Heart left ventricle (tissue), 16 donors: ENCODE data around the gene ZNF394. TPM values are rescaled to one million over a fixed set of nuclear protein-coding genes. Genes with fewer than 3 reads are reported as not detected.

Experiments used
- ATAC-seq, 4 donors: fragments of 200-7000 bp; cut with Tn5 transposase; one replicate each; pipeline ENCODE4 v1.9.1; 2020 to 2022; ENCODE audit warnings: moderate library complexity in 4 of 4, mild to moderate bottlenecking in 3 of 4, moderate number of reproducible peaks in 1 of 4
- DNase-seq, 5 donors: peaks; one replicate each; pipeline ENCODE4 v3.0.0-alpha.2; 2020
- H3K27ac ChIP-seq, 12 donors: fragments of 200-600 bp; sonication (generic) in 4 of 12; one replicate each; pipeline versions ENCODE4 v1.5.0 to v1.8.0; 2016 to 2022; ENCODE audit warnings: mild to moderate bottlenecking in 2 of 12
- H3K27me3 ChIP-seq, 9 donors: fragments of 200-600 bp; sonication (generic) in 2 of 9; one replicate each; pipeline versions ENCODE4 v1.5.1 to v1.8.0; 2016 to 2022; ENCODE audit warnings: mild to moderate bottlenecking in 3 of 9
- H3K36me3 ChIP-seq, 9 donors: fragments of 200-600 bp; sonication (generic) in 2 of 9; one replicate each; pipeline versions ENCODE4 v1.5.0 to v1.8.0; 2018 to 2022; ENCODE audit warnings: mild to moderate bottlenecking in 2 of 9
- H3K4me1 ChIP-seq, 12 donors: fragments of 200-600 bp; sonication (generic) in 4 of 12; one replicate each; pipeline versions ENCODE4 v1.5.0 to v1.8.0; 2016 to 2022; ENCODE audit warnings: mild to moderate bottlenecking in 3 of 12
- H3K4me3 ChIP-seq, 12 donors: fragments of 200-600 bp; sonication (generic) in 4 of 12; one replicate each; pipeline versions ENCODE4 v1.5.0 to v1.8.0; 2017 to 2022; ENCODE audit warnings: mild to moderate bottlenecking in 9 of 12, moderate library complexity in 4 of 12
- H3K9me3 ChIP-seq, 12 donors: fragments of 200-600 bp; sonication (generic) in 4 of 12; one replicate each; pipeline versions ENCODE4 v1.5.0 to v1.8.0; 2016 to 2022; ENCODE audit warnings: mild to moderate bottlenecking in 1 of 12
- CTCF ChIP-seq, 12 donors: fragments of 200-600 bp; sonication (generic) in 4 of 12; IDR thresholded peaks; one replicate each; pipeline versions ENCODE4 v1.5.0 to v1.8.0; 2018 to 2022; ENCODE audit warnings: antibody characterized with exemption in 12 of 12, mild to moderate bottlenecking in 5 of 12
- POLR2A ChIP-seq, 2 donors: fragments of 450-650 bp; IDR thresholded peaks; one replicate each; pipeline ENCODE4 v1.6.1; 2017; ENCODE audit warnings: antibody characterized with exemption in 2 of 2, mild to moderate bottlenecking in 2 of 2, moderate library complexity in 2 of 2
- WGBS, 4 donors: extraction: QIAGEN DNeasy Blood & Tissue Kit in 2 of 4; methylation state at CpG; one replicate each; pipeline versions ENCODE4 v1.1.5 to v1.1.7; 2013 to 2018; 5-methylcytosine and 5-hydroxymethylcytosine counted together
- intact Hi-C, 10 donors: fragments of 100-400 bp; cut with DNase I; formaldehyde crosslinking; loops; one replicate each; pipeline versions ENCODE4 v1.11.1 to v1.14.2; 2022
- polyA plus RNA-seq, 2 donors: library from polyadenylated mRNA; stranded (reverse); fragments of 200-250 nt; gene quantifications; one replicate each; pipeline ENCODE4 v1.2.3, GENCODE V29; 2013
- total RNA-seq, 9 donors: library from RNA; depleted of rRNA in 2 of 9; stranded (reverse); fragments of >200 nt in 2 of 9; fragmentation: NEBNext Ultra II Directional in 3 of 9; extraction: Animal tissue kit (Norgen Biotek cat#: 25700) in 3 of 9; gene quantifications; one replicate each; pipeline versions ENCODE4 v1.1.0 to v1.2.4, GENCODE V29; 2016 to 2023
- donor health status: ischemic (EF 13 %, LVEDD 7.1; RV severe dilation, severe dysfunction).
- donor health status: healthy with polysubstance abuse.
- donor health status: DM: no; HTN: yes; CAD: no.
- donor health status: DM: no; HTN: no; CAD: no.
- donor health status: ischemic (EF 25% LVEDD 6.9; RV normal size, moderate dysfunction).
- donor health status: ischemic (EF 25% LVEDD 5.7; RV mildly dilated, moderate dysfunction).
- donor health status: healthy.
- donor health status: DM: yes; HTN: yes; CAD: no.
- donor health status: ischemic (EF 35%, LVEDD 5.7; RV mildly dilated, moderate dysfunction).
- donor health status: nonischemic (EF 11% LVEDD 7.7; RV severe dilation, severe dysfunction).
- donor health status: DM: yes; HTN: yes; CAD: no.
- donor health status: PGD.
- donor health status: ischemic (EF 29% LVEDD 5.4; RV normal size, mild dysfunction).
- donor health status: nonischemic (EF 23%, LVEDD 6.1; RV moderate dilation, normal function).

ZNF394 gene
- total and polyA plus RNA-seq, 11 donors, result 12.4 to 23.0 (median 15.2) TPM

- ATAC-seq (no peak), DNase-seq (no peak)
- Histone ChIP-seq H3K27me3 (no peaks in the 10 kb centered on the region), H3K9me3 (no peaks in the 10 kb centered on the region), H3K4me1 (peaks cover 0 to 24% (median 8%) of the 10 kb centered on the region in 12 donors), H3K4me3 (no peak overlapping the region), H3K27ac (no peak overlapping the region), H3K36me3 (peaks cover 0 to 99% (median 92%) of the 10 kb centered on the region in 9 donors)
- TF ChIP-seq POLR2A (IDR thresholded peaks at IDR 0.05) (no peak), CTCF (IDR thresholded peaks at IDR 0.05) (no peak)
- intact Hi-C loops, result no loop called here
- WGBS, 4 donors, result 87 to 96% (median 92%) methylated on average over 9 to 10 of the region's 10 CpGs
Measured at GRCh38 chr7:99448855-99449254, 51.2 kb downstream of the ZNF394 start.

GRCh38 chr7:99447943-99448342 lies 52.1 kb downstream of the ZNF394 start:
- 87 to 90% (median 89%) methylated on average over 7 to 10 of the region's 10 CpGs for WGBS, 4 donors
- H3K27ac ChIP-seq, result no peak overlapping the region
- intact Hi-C loops, result no loop called here
- H3K4me3 ChIP-seq, result no peak overlapping the region
- TF ChIP-seq CTCF (IDR thresholded peaks at IDR 0.05) (peak in 1 of 12 donors; percentile 11), POLR2A (IDR thresholded peaks at IDR 0.05) (no peak)
- ATAC-seq (no peak), DNase-seq (no peak)
- no peaks in the 10 kb centered on the region for H3K9me3 ChIP-seq
- H3K4me1 ChIP-seq, result peaks cover 0 to 18% (median 5%) of the 10 kb centered on the region in 12 donors
- H3K27me3 ChIP-seq, result no peaks in the 10 kb centered on the region
- peaks cover 0 to 99% (median 90%) of the 10 kb centered on the region in 9 donors for H3K36me3 ChIP-seq

GRCh38 chr7:99446096-99446495 lies 54.0 kb downstream of the ZNF394 start:
- Histone ChIP-seq H3K9me3 (no peaks in the 10 kb centered on the region), H3K4me1 (peaks cover 0 to 18% (median 8%) of the 10 kb centered on the region in 12 donors), H3K4me3 (no peak overlapping the region), H3K27me3 (no peaks in the 10 kb centered on the region), H3K36me3 (peaks cover 0 to 86% (median 74%) of the 10 kb centered on the region in 9 donors), H3K27ac (no peak overlapping the region)
- DNase-seq, result no peak
- no peak for TF ChIP-seq POLR2A (IDR thresholded peaks at IDR 0.05)
- no peak for TF ChIP-seq CTCF (IDR thresholded peaks at IDR 0.05)
- intact Hi-C loops, result no loop called here
- 88 to 91% (median 89%) methylated on average over 4 of the region's 4 CpGs for WGBS, 4 donors
- ATAC-seq, result no peak

Other genes starting within 250 kb of the ZNF394 start
- not detected for gene MYH16, start 227.4 kb downstream of the ZNF394 start, total RNA-seq
- not detected for gene MYH16, start 227.4 kb downstream of the ZNF394 start, polyA plus RNA-seq
- 100 to 1,000 TPM in 8 of 9 donors, 10 to 100 TPM in 1; 97.1 to 177 (median 146) TPM for gene ARPC1A, start 174.4 kb downstream of the ZNF394 start, total RNA-seq
- gene ARPC1A, start 174.4 kb downstream of the ZNF394 start, polyA plus RNA-seq, result 100 to 1,000 TPM; 102 to 208 TPM
- 100 to 1,000 TPM in 2 of 9 donors, 10 to 100 TPM in 7; 17.2 to 142 (median 37.1) TPM for gene ARPC1B, start 125.6 kb downstream of the ZNF394 start, total RNA-seq
- gene ARPC1B, start 125.6 kb downstream of the ZNF394 start, polyA plus RNA-seq, result 100 to 1,000 TPM in 1 of 2 donors, 10 to 100 TPM in 1; 32.7 to 136 TPM
- gene PDAP1, start 91.7 kb downstream of the ZNF394 start, total RNA-seq, result 100 to 1,000 TPM in 4 of 9 donors, 10 to 100 TPM in 5; 88.7 to 128 (median 98.5) TPM
- gene PDAP1, start 91.7 kb downstream of the ZNF394 start, polyA plus RNA-seq, result 100 to 1,000 TPM; 120 to 309 TPM
- 10 to 100 TPM; 26.1 to 63.6 (median 38.9) TPM for gene BUD31, start 91.3 kb downstream of the ZNF394 start, total RNA-seq
- 10 to 100 TPM; 66.7 to 87.8 TPM for gene BUD31, start 91.3 kb downstream of the ZNF394 start, polyA plus RNA-seq
- 1 to 10 TPM; 2.1 to 9.0 (median 3.9) TPM for gene PTCD1, start 61.5 kb downstream of the ZNF394 start, total RNA-seq
- 1 to 10 TPM; 3.3 to 3.7 TPM for gene PTCD1, start 61.5 kb downstream of the ZNF394 start, polyA plus RNA-seq
- gene CPSF4, start 61.3 kb downstream of the ZNF394 start, total RNA-seq, result 10 to 100 TPM; 12.7 to 24.8 (median 16.4) TPM
- gene CPSF4, start 61.3 kb downstream of the ZNF394 start, polyA plus RNA-seq, result 10 to 100 TPM; 14.1 to 24.3 TPM
- gene ATP5MF, start 34.1 kb downstream of the ZNF394 start, total RNA-seq, result 1,000 to 10,000 TPM in 2 of 9 donors, 100 to 1,000 TPM in 7; 579 to 6,117 (median 707) TPM
- gene ATP5MF, start 34.1 kb downstream of the ZNF394 start, polyA plus RNA-seq, result 1,000 to 10,000 TPM; 2,714 to 5,384 TPM
- gene ZNF789, start 27.4 kb downstream of the ZNF394 start, total RNA-seq, result 1 to 10 TPM; 2.1 to 5.2 (median 3.2) TPM
- gene ZNF789, start 27.4 kb downstream of the ZNF394 start, polyA plus RNA-seq, result 1 to 10 TPM; 3.3 to 4.4 TPM
- 1 to 10 TPM; 5.6 to 9.6 (median 7.1) TPM for gene ZKSCAN5, start 4.4 kb upstream of the ZNF394 start, total RNA-seq
- 1 to 10 TPM; 2.1 to 5.8 TPM for gene ZKSCAN5, start 4.4 kb upstream of the ZNF394 start, polyA plus RNA-seq
- 1 to 10 TPM; 4.7 to 7.1 (median 5.3) TPM for gene FAM200A, start 51.8 kb upstream of the ZNF394 start, total RNA-seq
- 1 to 10 TPM; 5.8 to 6.6 TPM for gene FAM200A, start 51.8 kb upstream of the ZNF394 start, polyA plus RNA-seq
- gene ZNF655, start 58.4 kb upstream of the ZNF394 start, total RNA-seq, result 10 to 100 TPM; 26.8 to 48.0 (median 32.8) TPM
- gene ZNF655, start 58.4 kb upstream of the ZNF394 start, polyA plus RNA-seq, result 10 to 100 TPM; 28.8 to 36.1 TPM
- gene TMEM225B, start 98.0 kb upstream of the ZNF394 start, total RNA-seq, result under 1 TPM in 4 of 9 donors, not detected in 5; 0.29 to 0.52 (median 0.51) TPM
- under 1 TPM in 1 of 2 donors, not detected in 1; 0.10 TPM for gene TMEM225B, start 98.0 kb upstream of the ZNF394 start, polyA plus RNA-seq
- 10 to 100 TPM in 4 of 9 donors, 1 to 10 TPM in 5; 5.6 to 12.0 (median 8.3) TPM for gene ZSCAN25, start 116.7 kb upstream of the ZNF394 start, total RNA-seq
- 1 to 10 TPM; 3.4 to 4.0 TPM for gene ZSCAN25, start 116.7 kb upstream of the ZNF394 start, polyA plus RNA-seq
- under 1 TPM in 3 of 9 donors, not detected in 6; 0.12 to 0.52 (median 0.33) TPM for gene CYP3A5, start 179.7 kb upstream of the ZNF394 start, total RNA-seq
- under 1 TPM; 0.06 to 0.23 TPM for gene CYP3A5, start 179.7 kb upstream of the ZNF394 start, polyA plus RNA-seq
- gene CYP3A7, start 234.9 kb upstream of the ZNF394 start, total RNA-seq, result not detected
- not detected for gene CYP3A7, start 234.9 kb upstream of the ZNF394 start, polyA plus RNA-seq